BE2C (cell line): ENCODE measurements around the gene CLEC1B. TPM values are rescaled to one million over a fixed set of nuclear protein-coding genes. Genes with fewer than 3 reads are reported as not detected.

Experiments
- DNase-seq: peaks from one replicate; pipeline ENCODE4 v3.0.0-alpha.2; 2020
- H3K27me3 ChIP-seq: fragments of 250-450 bp; sonication (Bioruptor Pico); 2 replicates; pipeline ENCODE4 v1.5.1; 2020; ENCODE audit warnings: mild to moderate bottlenecking
- H3K36me3 ChIP-seq: fragments of 250-450 bp; sonication (Bioruptor Pico); 2 replicates; pipeline ENCODE4 v1.5.1; 2020; ENCODE audit warnings: mild to moderate bottlenecking
- H3K4me1 ChIP-seq: fragments of 250-450 bp; sonication (Bioruptor Pico); 2 replicates; pipeline ENCODE4 v1.5.1; 2020
- H3K4me3 ChIP-seq: 2 replicates; pipeline ENCODE4 v1.5.1; 2011; ENCODE audit warnings: low read depth, low read length
- H3K9me3 ChIP-seq: fragments of 250-450 bp; sonication (Bioruptor Pico); 2 replicates; pipeline ENCODE4 v1.5.1; 2020
- CTCF ChIP-seq: IDR thresholded peaks from 2 replicates; pipeline ENCODE4 v1.5.1; 2012; ENCODE audit warnings: mild to moderate bottlenecking, low read depth, low read length
- polyA plus RNA-seq: library from polyadenylated mRNA; unstranded; fragments of >200 nt; gene quantifications from one replicate; pipeline ENCODE4 v1.2.1, GENCODE V29; 2012; ENCODE audit warnings: low read depth, missing spikeins; ENCODE audit not compliant: insufficient read length, insufficient read depth

Gene CLEC1B
- polyA plus RNA-seq: not detected

- Histone ChIP-seq H3K36me3 (no peaks in the 10 kb centered on the region), H3K27me3 (0 out of 2 replicates have a peak, but pooled peaks cover 3% of the 10 kb centered on the region), H3K9me3 (no peaks in the 10 kb centered on the region), H3K4me1 (no peaks in the 10 kb centered on the region), H3K4me3 (no peak within 1 kb of the TSS)
- no peak for DNase-seq
- no peak for TF ChIP-seq CTCF
Observed at GRCh38 chr12:9999016-9999415, at the start of gene CLEC1B. Gene CLEC1B (minus strand): TSS chr12:9999121. CDS start chr12:9999100, 21 bp downstream.

GRCh38 chr12:10048526-10048925, 49.6 kb upstream of the CLEC1B start:
- TF ChIP-seq CTCF: no peak
- H3K4me1 ChIP-seq: no peaks in the 10 kb centered on the region
- no peak for DNase-seq

GRCh38 chr12:10042167-10042566, 43.2 kb upstream of the CLEC1B start:
- H3K27me3 ChIP-seq: no peaks in the 10 kb centered on the region
- H3K9me3 ChIP-seq: no peaks in the 10 kb centered on the region
- no peak overlapping the region for H3K4me3 ChIP-seq

More at GRCh38 chr12:10048526-10048925, 49.6 kb upstream of the CLEC1B start:
- Histone ChIP-seq H3K4me3 (no peak overlapping the region), H3K27me3 (no peaks in the 10 kb centered on the region), H3K9me3 (no peaks in the 10 kb centered on the region), H3K36me3 (no peaks in the 10 kb centered on the region)

GRCh38 chr12:10033783-10034545, 35.0 kb upstream of the CLEC1B start:
- DNase-seq: no peak
- H3K9me3 ChIP-seq: no peaks in the 10 kb centered on the region
- TF ChIP-seq CTCF: no peak

More at GRCh38 chr12:10042167-10042566, 43.2 kb upstream of the CLEC1B start:
- no peaks in the 10 kb centered on the region for H3K4me1 ChIP-seq
- no peak for TF ChIP-seq CTCF
- no peaks in the 10 kb centered on the region for H3K36me3 ChIP-seq
- no peak for DNase-seq

GRCh38 chr12:10031771-10032175, 32.9 kb upstream of the CLEC1B start:
- H3K27me3 ChIP-seq: peaks cover 8% of the 10 kb centered on the region; the same call in 1 of the 2 replicates
- DNase-seq: no peak

More at GRCh38 chr12:10033783-10034545, 35.0 kb upstream of the CLEC1B start:
- H3K4me3 ChIP-seq: no peak overlapping the region
- H3K4me1 ChIP-seq: no peaks in the 10 kb centered on the region
- no peaks in the 10 kb centered on the region for H3K36me3 ChIP-seq
- peaks cover 8% of the 10 kb centered on the region; the same call in 1 of the 2 replicates for H3K27me3 ChIP-seq

More at GRCh38 chr12:10031771-10032175, 32.9 kb upstream of the CLEC1B start:
- Histone ChIP-seq H3K36me3 (no peaks in the 10 kb centered on the region), H3K4me1 (no peaks in the 10 kb centered on the region), H3K9me3 (no peaks in the 10 kb centered on the region), H3K4me3 (no peak overlapping the region)
- TF ChIP-seq CTCF: no peak
